ENCODE results near the gene ARL4D.

GRCh38 chr17:43363181-43363925 is 35.4 kb upstream of the ARL4D start:
- no peak for TF ChIP-seq EZH2 (optimal IDR thresholded peaks at IDR 0.05; ENCODE audit: low read depth, low read length)
- TF ChIP-seq CTCF (IDR thresholded peaks at IDR 0.05; ENCODE audit: low read length) = no peak
- no peak for TF ChIP-seq EZH2phosphoT487 (IDR thresholded peaks at IDR 0.05; ENCODE audit: low read length)

Measured in MM.1S (cell line).